ENCODE measurements around the gene SSB. TPM values are rescaled to one million over a fixed set of nuclear protein-coding genes. Genes with fewer than 3 reads are reported as not detected.
"Not testable (repeated sequence)": the region's sequence is repeated elsewhere in the genome, so short reads cannot be mapped to it uniquely, and the experiment has no call there.

Gene SSB
- total and polyA plus RNA-seq, 9 donors: 76.4 to 128 (median 115) TPM

- not testable (repeated sequence) for H3K9me3 ChIP-seq (replicated peaks; ENCODE audit: control insufficient read depth, low read depth, low read length); H3K27ac ChIP-seq (ENCODE audit: low read length); DNase-seq; H3K4me1 ChIP-seq (ENCODE audit: control insufficient read depth, insufficient read depth, low read length); H3K36me3 ChIP-seq (ENCODE audit: control insufficient read depth, insufficient read depth, low read length); H3K4me3 ChIP-seq (ENCODE audit: low read length); H3K27me3 ChIP-seq (ENCODE audit: control insufficient read depth, insufficient read depth, low read length)
- WGBS (ENCODE audit: insufficient coverage): 92% methylated on average over 2 of the region's 3 CpGs
These were observed 37.9 kb upstream of the SSB start for GRCh38 chr2:169760798-169761197.

GRCh38 chr2:169761251-169761969, 37.3 kb upstream of the SSB start:
- WGBS (ENCODE audit: insufficient coverage): 83% methylated on average over 1 of the region's 9 CpGs
- peaks cover 4% of the 10 kb centered on the region for H3K36me3 ChIP-seq (ENCODE audit: control insufficient read depth, insufficient read depth, low read length)
- no peaks in the 10 kb centered on the region for H3K4me1 ChIP-seq (ENCODE audit: control insufficient read depth, insufficient read depth, low read length)
- H3K9me3 ChIP-seq (replicated peaks; ENCODE audit: control insufficient read depth, low read depth, low read length): peaks cover 2% of the 10 kb centered on the region
- H3K27ac ChIP-seq (ENCODE audit: low read length): no peak overlapping the region
- H3K27me3 ChIP-seq (ENCODE audit: control insufficient read depth, insufficient read depth, low read length): no peaks in the 10 kb centered on the region
- H3K4me3 ChIP-seq (ENCODE audit: low read length): no peak overlapping the region
- DNase-seq: no peak

- H3K4me1 ChIP-seq (ENCODE audit: control insufficient read depth, insufficient read depth, low read length): no peaks in the 10 kb centered on the region
- DNase-seq: no peak
- no peak overlapping the region for H3K4me3 ChIP-seq (ENCODE audit: low read length)
- H3K9me3 ChIP-seq (replicated peaks; ENCODE audit: control insufficient read depth, low read depth, low read length): peaks cover 2% of the 10 kb centered on the region
- no peaks in the 10 kb centered on the region for H3K27me3 ChIP-seq (ENCODE audit: control insufficient read depth, insufficient read depth, low read length)
- peaks cover 4% of the 10 kb centered on the region for H3K36me3 ChIP-seq (ENCODE audit: control insufficient read depth, insufficient read depth, low read length)
- no peak overlapping the region for H3K27ac ChIP-seq (ENCODE audit: low read length)
- WGBS (ENCODE audit: insufficient coverage): no CpG with 5 or more reads among the region's 6 CpGs
These were observed 36.7 kb upstream of the SSB start for GRCh38 chr2:169761970-169762292.

GRCh38 chr2:169765523-169765922, 33.1 kb upstream of the SSB start:
- peak; percentile 5 for DNase-seq
- 73% methylated on average over 6 of the region's 6 CpGs for WGBS (ENCODE audit: insufficient coverage)
- Histone ChIP-seq H3K36me3 (ENCODE audit: control insufficient read depth, insufficient read depth, low read length) (peaks cover 5% of the 10 kb centered on the region), H3K27ac (ENCODE audit: low read length) (no peak overlapping the region), H3K9me3 (replicated peaks; ENCODE audit: control insufficient read depth, low read depth, low read length) (peaks cover 2% of the 10 kb centered on the region), H3K4me3 (ENCODE audit: low read length) (no peak overlapping the region), H3K4me1 (ENCODE audit: control insufficient read depth, insufficient read depth, low read length) (peaks cover 5% of the 10 kb centered on the region), H3K27me3 (ENCODE audit: control insufficient read depth, insufficient read depth, low read length) (peaks cover 16% of the 10 kb centered on the region)

GRCh38 chr2:169767243-169767888, 31.3 kb upstream of the SSB start:
- peak; percentile 74 for DNase-seq
- H3K4me1 ChIP-seq (ENCODE audit: control insufficient read depth, insufficient read depth, low read length): peaks cover 5% of the 10 kb centered on the region
- H3K4me3 ChIP-seq (ENCODE audit: low read length): no peak overlapping the region
- no peak overlapping the region for H3K27ac ChIP-seq (ENCODE audit: low read length)
- 24% methylated on average over 3 of the region's 12 CpGs for WGBS (ENCODE audit: insufficient coverage)
- peaks cover 4% of the 10 kb centered on the region for H3K36me3 ChIP-seq (ENCODE audit: control insufficient read depth, insufficient read depth, low read length)
- H3K27me3 ChIP-seq (ENCODE audit: control insufficient read depth, insufficient read depth, low read length): peaks cover 16% of the 10 kb centered on the region
- H3K9me3 ChIP-seq (replicated peaks; ENCODE audit: control insufficient read depth, low read depth, low read length): no peaks in the 10 kb centered on the region

- DNase-seq: peak; percentile 13
These were observed 30.2 kb upstream of the SSB start for GRCh38 chr2:169768262-169768995.

GRCh38 chr2:169771021-169771420, 27.6 kb upstream of the SSB start:
- Histone ChIP-seq H3K27ac (ENCODE audit: low read length) (no peak overlapping the region), H3K9me3 (replicated peaks; ENCODE audit: control insufficient read depth, low read depth, low read length) (no peaks in the 10 kb centered on the region), H3K27me3 (ENCODE audit: control insufficient read depth, insufficient read depth, low read length) (peaks cover 16% of the 10 kb centered on the region), H3K4me3 (ENCODE audit: low read length) (no peak overlapping the region), H3K36me3 (ENCODE audit: control insufficient read depth, insufficient read depth, low read length) (peaks cover 2% of the 10 kb centered on the region), H3K4me1 (ENCODE audit: control insufficient read depth, insufficient read depth, low read length) (peaks cover 5% of the 10 kb centered on the region)
- 62% methylated on average over 3 of the region's 5 CpGs for WGBS (ENCODE audit: insufficient coverage)
- peak; percentile 30 for DNase-seq

More at GRCh38 chr2:169768262-169768995, 30.2 kb upstream of the SSB start:
- 29% methylated on average over 72 of the region's 72 CpGs for WGBS (ENCODE audit: insufficient coverage)
- peaks cover 2% of the 10 kb centered on the region for H3K36me3 ChIP-seq (ENCODE audit: control insufficient read depth, insufficient read depth, low read length)
- peak overlapping the region; percentile 21 for H3K4me3 ChIP-seq (ENCODE audit: low read length)
- no peaks in the 10 kb centered on the region for H3K9me3 ChIP-seq (replicated peaks; ENCODE audit: control insufficient read depth, low read depth, low read length)
- H3K27ac ChIP-seq (ENCODE audit: low read length): no peak overlapping the region
- H3K27me3 ChIP-seq (ENCODE audit: control insufficient read depth, insufficient read depth, low read length): peaks cover 16% of the 10 kb centered on the region
- peaks cover 5% of the 10 kb centered on the region for H3K4me1 ChIP-seq (ENCODE audit: control insufficient read depth, insufficient read depth, low read length)

GRCh38 chr2:169771612-169772011, 27.1 kb upstream of the SSB start:
- no peaks in the 10 kb centered on the region for H3K9me3 ChIP-seq (replicated peaks; ENCODE audit: control insufficient read depth, low read depth, low read length)
- no peak overlapping the region for H3K4me3 ChIP-seq (ENCODE audit: low read length)
- peaks cover 2% of the 10 kb centered on the region for H3K36me3 ChIP-seq (ENCODE audit: control insufficient read depth, insufficient read depth, low read length)
- H3K4me1 ChIP-seq (ENCODE audit: control insufficient read depth, insufficient read depth, low read length): peaks cover 5% of the 10 kb centered on the region
- peaks cover 16% of the 10 kb centered on the region for H3K27me3 ChIP-seq (ENCODE audit: control insufficient read depth, insufficient read depth, low read length)
- WGBS (ENCODE audit: insufficient coverage): 100% methylated on average over 1 of the region's 2 CpGs
- H3K27ac ChIP-seq (ENCODE audit: low read length): no peak overlapping the region
- DNase-seq: no peak

GRCh38 chr2:169772651-169773050, 26.0 kb upstream of the SSB start:
- no peak for DNase-seq
- Histone ChIP-seq H3K4me1 (ENCODE audit: control insufficient read depth, insufficient read depth, low read length) (peaks cover 5% of the 10 kb centered on the region), H3K36me3 (ENCODE audit: control insufficient read depth, insufficient read depth, low read length) (peaks cover 2% of the 10 kb centered on the region), H3K27me3 (ENCODE audit: control insufficient read depth, insufficient read depth, low read length) (peaks cover 13% of the 10 kb centered on the region), H3K4me3 (ENCODE audit: low read length) (no peak overlapping the region), H3K27ac (ENCODE audit: low read length) (no peak overlapping the region), H3K9me3 (replicated peaks; ENCODE audit: control insufficient read depth, low read depth, low read length) (no peaks in the 10 kb centered on the region)
- WGBS (ENCODE audit: insufficient coverage): no CpG with 5 or more reads among the region's 2 CpGs

- H3K36me3 ChIP-seq (ENCODE audit: control insufficient read depth, insufficient read depth, low read length): no peaks in the 10 kb centered on the region
- no peak overlapping the region for H3K4me3 ChIP-seq (ENCODE audit: low read length)
- DNase-seq: no peak
- no peaks in the 10 kb centered on the region for H3K27me3 ChIP-seq (ENCODE audit: control insufficient read depth, insufficient read depth, low read length)
- 75% methylated on average over 2 of the region's 3 CpGs for WGBS (ENCODE audit: insufficient coverage)
- H3K27ac ChIP-seq (ENCODE audit: low read length): no peak overlapping the region
- no peaks in the 10 kb centered on the region for H3K4me1 ChIP-seq (ENCODE audit: control insufficient read depth, insufficient read depth, low read length)
- H3K9me3 ChIP-seq (replicated peaks; ENCODE audit: control insufficient read depth, low read depth, low read length): no peaks in the 10 kb centered on the region
These were observed 23.3 kb upstream of the SSB start for GRCh38 chr2:169775354-169775753.

Measured in muscle of leg (tissue), 11 donors.